HAP-1 (cell line): ENCODE results near the gene PNMA6E.

Experiments
- DNase-seq, 2 experiments: peaks; one replicate each; pipeline ENCODE4 v3.0.0-alpha.2; 2016 to 2020; ENCODE audit warnings: low spot score in 2 of 2
- H3K27me3 ChIP-seq: fragments of 250-450 bp; sonication (Bioruptor Pico); 2 replicates; pipeline ENCODE4 v1.5.1; 2020; ENCODE audit warnings: low read depth, mild to moderate bottlenecking, moderate library complexity
- H3K36me3 ChIP-seq: fragments of 250-450 bp; sonication (Bioruptor Pico); replicated peaks from 2 replicates; pipeline ENCODE4 v1.5.1; 2020; ENCODE audit warnings: mild to moderate bottlenecking
- H3K4me1 ChIP-seq: fragments of 250-450 bp; sonication (Bioruptor Pico); 2 replicates; pipeline ENCODE4 v1.5.1; 2020; ENCODE audit warnings: mild to moderate bottlenecking
- H3K4me3 ChIP-seq: fragments of 250-450 bp; sonication (Bioruptor Pico); 2 replicates; pipeline ENCODE4 v1.5.1; 2020; ENCODE audit warnings: mild to moderate bottlenecking, moderate library complexity
- H3K9me3 ChIP-seq: fragments of 250-450 bp; sonication (Bioruptor Pico); 2 replicates; pipeline ENCODE4 v1.5.1; 2020; ENCODE audit warnings: mild to moderate bottlenecking, moderate library complexity
- in situ Hi-C: fragments of 300-500 bp; cut with MboI; formaldehyde crosslinking; loops from 3 replicates; pipeline ENCODE4 v1.14.3; 2020; ENCODE audit warnings: low sequenced_read_pairs, inconsistent platforms, mixed read lengths

The PNMA6E gene

GRCh38 chrX:153443476-153444332 lies 42.6 kb upstream of the PNMA6E start:
- H3K27me3 ChIP-seq = peaks cover 3% of the 10 kb centered on the region; the same call in 1 of the 2 replicates
- DNase-seq = no peak
- in situ Hi-C loops = no loop called here

DNA sequence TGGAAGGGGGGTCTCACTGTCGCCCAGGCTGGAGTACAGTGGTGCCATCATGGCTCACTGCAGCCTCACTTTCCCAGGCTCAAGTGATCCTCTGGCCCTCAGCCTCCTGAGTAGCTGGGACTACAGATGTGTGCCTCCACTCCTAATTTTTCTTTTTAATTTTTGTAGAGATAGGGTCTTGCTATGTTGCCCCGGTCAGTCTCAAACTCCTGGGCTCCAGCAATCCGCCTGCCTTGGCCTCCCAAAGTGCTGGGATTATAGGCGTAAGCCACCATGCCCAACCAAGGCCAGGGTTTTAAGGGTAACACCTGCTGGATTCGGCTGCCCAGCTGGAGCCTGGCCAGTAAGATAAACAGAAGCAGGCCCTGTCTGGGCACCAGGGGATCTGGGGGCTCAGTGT lies 41.3 kb upstream of the PNMA6E start:
- Histone ChIP-seq H3K4me1 (no peaks in the 10 kb centered on the region), H3K36me3 (no peaks in the 10 kb centered on the region), H3K27me3 (peaks cover 3% of the 10 kb centered on the region; the same call in 1 of the 2 replicates), H3K9me3 (no peaks in the 10 kb centered on the region), H3K4me3 (no peak overlapping the region)
- in situ Hi-C loops = no loop called here
- no peak for DNase-seq

More at GRCh38 chrX:153443476-153444332, 42.6 kb upstream of the PNMA6E start:
- no peaks in the 10 kb centered on the region for H3K36me3 ChIP-seq
- no peaks in the 10 kb centered on the region for H3K9me3 ChIP-seq
- H3K4me3 ChIP-seq = no peak overlapping the region
- no peaks in the 10 kb centered on the region for H3K4me1 ChIP-seq

DNA sequence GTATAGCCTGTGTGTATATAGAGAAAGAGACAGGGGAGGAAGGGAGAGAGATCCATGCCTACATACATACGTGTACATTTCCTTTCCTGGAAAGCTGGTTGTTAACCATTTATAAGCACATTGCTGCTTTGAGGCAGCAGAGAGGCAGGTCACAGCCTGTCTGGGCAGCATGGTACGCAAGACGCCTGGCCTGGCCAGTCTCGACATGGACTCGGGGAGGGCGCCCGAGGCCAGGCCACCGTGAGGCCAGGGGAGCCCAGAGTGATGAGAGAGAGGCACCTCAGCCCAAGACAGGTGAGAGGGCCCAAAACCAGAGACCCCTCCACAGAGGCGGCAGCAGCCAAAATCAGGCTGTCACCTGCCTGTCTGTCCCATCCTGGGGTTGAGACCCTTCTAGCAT lies 40.8 kb upstream of the PNMA6E start:
- no peaks in the 10 kb centered on the region for H3K36me3 ChIP-seq
- H3K9me3 ChIP-seq = no peaks in the 10 kb centered on the region
- H3K4me3 ChIP-seq = no peak overlapping the region
- in situ Hi-C loops = no loop called here
- peaks cover 3% of the 10 kb centered on the region; the same call in 1 of the 2 replicates for H3K27me3 ChIP-seq
- no peak for DNase-seq
- H3K4me1 ChIP-seq = no peaks in the 10 kb centered on the region

DNA sequence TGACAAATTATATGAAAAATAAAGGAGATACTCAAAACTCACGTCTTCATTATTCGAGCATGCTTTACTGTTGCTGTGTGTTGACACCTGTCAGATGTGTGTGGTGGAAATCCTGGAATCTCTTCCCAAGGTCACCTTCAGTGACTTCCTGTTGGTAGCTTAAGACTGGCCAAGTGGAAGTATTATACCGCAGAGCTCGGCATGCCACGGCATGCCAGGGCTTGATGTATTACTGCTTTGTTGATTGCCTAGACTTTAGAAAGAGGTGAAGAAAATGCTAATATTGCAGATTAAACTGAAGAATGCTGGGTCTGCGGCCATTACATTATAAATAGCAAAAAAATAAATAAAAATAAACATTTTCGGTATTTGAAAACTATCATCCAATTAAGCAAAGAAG lies 40.1 kb upstream of the PNMA6E start:
- DNase-seq = no peak
- H3K4me1 ChIP-seq = no peaks in the 10 kb centered on the region
- H3K4me3 ChIP-seq = no peak overlapping the region
- no peaks in the 10 kb centered on the region for H3K36me3 ChIP-seq
- no peaks in the 10 kb centered on the region for H3K9me3 ChIP-seq
- in situ Hi-C loops = no loop called here
- H3K27me3 ChIP-seq = peaks cover 3% of the 10 kb centered on the region; the same call in 1 of the 2 replicates

DNA sequence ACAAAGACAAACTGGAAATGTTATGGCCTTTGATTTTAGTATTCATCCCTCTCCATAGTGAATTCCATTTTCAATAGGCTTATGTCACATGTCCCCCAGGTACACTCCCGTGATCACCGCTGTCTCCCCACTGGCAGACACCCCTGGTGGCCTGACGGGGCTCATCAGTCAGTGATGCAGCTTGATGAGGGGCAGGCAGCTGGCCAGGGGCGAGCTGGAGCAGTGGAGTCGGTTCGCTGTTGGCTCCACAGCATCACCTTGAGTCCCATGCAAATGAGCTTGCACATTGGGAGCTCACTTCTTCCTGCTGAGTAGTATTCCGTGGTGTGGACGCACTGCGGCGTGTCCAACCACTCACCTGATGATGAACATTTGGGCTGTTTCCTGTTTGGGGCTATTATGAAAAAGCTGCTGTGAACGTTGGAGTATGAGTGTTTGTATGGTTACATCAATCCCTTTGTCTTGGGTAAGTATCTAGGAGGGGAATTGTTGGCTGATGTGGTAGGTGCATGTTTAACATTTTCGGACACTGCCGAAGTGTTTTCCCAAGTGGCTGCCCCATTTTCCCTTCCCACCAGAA lies 39.5 kb upstream of the PNMA6E start:
- Histone ChIP-seq H3K36me3 (no peaks in the 10 kb centered on the region), H3K4me3 (no peak overlapping the region), H3K9me3 (no peaks in the 10 kb centered on the region), H3K27me3 (peaks cover 3% of the 10 kb centered on the region; the same call in 1 of the 2 replicates), H3K4me1 (no peaks in the 10 kb centered on the region)
- in situ Hi-C loops = no loop called here
- DNase-seq = no peak

- no peak for DNase-seq
- Histone ChIP-seq H3K9me3 (no peaks in the 10 kb centered on the region), H3K4me1 (no peaks in the 10 kb centered on the region), H3K36me3 (no peaks in the 10 kb centered on the region), H3K27me3 (peaks cover 3% of the 10 kb centered on the region; the same call in 1 of the 2 replicates), H3K4me3 (no peak overlapping the region)
- in situ Hi-C loops = no loop called here
Observed at GRCh38 chrX:153439977-153440376, 38.8 kb upstream of the PNMA6E start.

DNA sequence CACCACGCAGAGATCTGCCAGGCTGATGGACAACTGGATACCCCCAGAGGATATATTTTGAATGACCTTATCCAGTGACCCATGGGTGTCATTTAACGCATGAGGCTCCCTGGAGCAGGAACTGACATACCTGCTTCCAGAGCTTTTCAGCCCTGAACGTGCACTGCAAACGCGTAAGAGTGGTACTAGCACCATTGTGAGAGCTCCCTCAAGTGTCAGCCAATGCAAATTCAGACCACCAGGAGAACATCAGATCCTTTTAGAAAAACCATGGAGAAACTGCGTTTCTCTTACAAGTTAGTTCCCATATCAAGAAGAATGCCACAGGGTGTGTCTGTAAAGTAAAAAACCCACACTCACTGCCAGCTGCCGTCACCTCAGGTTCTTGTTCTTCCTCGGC lies 37.4 kb upstream of the PNMA6E start:
- H3K4me1 ChIP-seq = no peaks in the 10 kb centered on the region
- peaks cover 3% of the 10 kb centered on the region; the same call in 1 of the 2 replicates for H3K27me3 ChIP-seq
- H3K36me3 ChIP-seq = no peaks in the 10 kb centered on the region
- H3K4me3 ChIP-seq = no peak overlapping the region
- in situ Hi-C loops = no loop called here
- peak; percentile 18 to 43 for DNase-seq
- no peaks in the 10 kb centered on the region for H3K9me3 ChIP-seq

DNA sequence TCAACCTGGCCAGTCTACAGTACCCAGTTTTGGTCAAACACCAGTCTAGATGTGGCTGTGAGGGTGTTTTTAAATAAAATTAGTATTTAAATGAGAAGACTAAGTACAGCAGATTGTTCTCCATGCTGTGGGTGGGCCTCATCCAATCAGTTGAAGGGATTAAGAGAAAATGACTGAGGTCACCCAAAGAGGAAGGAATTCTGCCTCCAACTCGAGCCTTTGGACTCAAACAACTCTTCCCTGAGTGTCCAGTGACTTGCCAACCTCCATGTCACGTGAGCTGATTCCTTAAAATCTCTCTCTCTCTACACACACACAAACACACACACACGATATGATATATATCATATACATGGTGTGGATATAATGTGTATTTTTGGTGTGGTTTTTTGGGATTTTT lies 34.7 kb upstream of the PNMA6E start:
- DNase-seq = no peak
- in situ Hi-C loops = no loop called here
- H3K27me3 ChIP-seq = peaks cover 3% of the 10 kb centered on the region; the same call in 1 of the 2 replicates
- H3K4me3 ChIP-seq = no peak overlapping the region
- no peaks in the 10 kb centered on the region; the same call in 1 of the 2 replicates for H3K9me3 ChIP-seq
- no peaks in the 10 kb centered on the region for H3K36me3 ChIP-seq
- no peaks in the 10 kb centered on the region for H3K4me1 ChIP-seq

DNA sequence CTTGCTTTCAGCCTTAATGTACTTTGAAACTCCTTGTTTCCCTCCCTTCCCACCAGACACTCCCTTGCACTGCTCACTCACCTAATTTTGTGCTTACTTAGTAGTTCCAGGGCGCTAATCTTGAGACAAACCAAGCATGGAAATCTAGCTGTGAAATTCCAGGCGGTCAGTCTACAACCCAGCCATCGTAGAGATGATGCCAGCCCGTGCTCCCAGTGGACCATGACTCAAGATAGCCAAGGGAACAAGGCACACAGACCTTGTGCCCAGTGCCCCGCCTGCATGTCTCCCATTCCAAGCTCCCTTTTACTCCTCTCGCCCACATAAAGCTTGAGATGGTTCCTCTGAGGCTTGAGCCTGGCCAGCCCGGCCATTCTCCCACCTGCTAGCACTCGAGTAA lies 33.7 kb upstream of the PNMA6E start:
- Histone ChIP-seq H3K36me3 (no peaks in the 10 kb centered on the region), H3K9me3 (no peaks in the 10 kb centered on the region; the same call in 1 of the 2 replicates), H3K4me3 (no peak overlapping the region), H3K4me1 (no peaks in the 10 kb centered on the region), H3K27me3 (peaks cover 2% of the 10 kb centered on the region; the same call in 1 of the 2 replicates)
- DNase-seq = no peak
- in situ Hi-C loops = no loop called here

GRCh38 chrX:153433781-153434285 lies 32.7 kb upstream of the PNMA6E start:
- H3K9me3 ChIP-seq = no peaks in the 10 kb centered on the region; the same call in 1 of the 2 replicates
- H3K36me3 ChIP-seq = no peaks in the 10 kb centered on the region
- no peak for DNase-seq
- H3K4me1 ChIP-seq = no peaks in the 10 kb centered on the region
- H3K27me3 ChIP-seq = no peaks in the 10 kb centered on the region
- in situ Hi-C loops = no loop called here
- no peak overlapping the region for H3K4me3 ChIP-seq

DNA sequence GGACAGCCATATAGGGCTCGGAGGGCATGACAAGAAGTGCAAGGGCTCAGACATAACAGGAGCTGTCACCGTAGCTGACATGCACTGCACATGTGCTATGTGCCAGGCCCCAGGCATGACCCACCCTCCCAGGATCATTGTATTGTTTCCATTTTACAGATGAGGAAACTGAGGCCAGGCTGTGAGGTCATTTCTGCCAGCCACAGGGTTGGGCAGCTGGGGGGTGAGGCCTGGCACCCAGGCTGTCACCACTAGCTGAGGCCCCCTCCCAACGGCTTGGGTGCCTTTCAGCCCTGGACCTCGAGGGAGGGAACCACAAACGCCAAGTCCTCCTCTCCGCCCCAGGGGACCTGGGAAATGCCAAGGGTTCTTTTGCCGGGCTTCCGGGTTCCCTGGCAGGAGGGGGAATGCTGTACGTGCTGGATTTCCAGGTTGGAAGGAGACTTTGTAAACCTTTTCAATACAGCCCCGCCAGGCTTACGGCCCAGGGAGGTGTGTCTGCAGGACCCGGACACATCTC lies 32.1 kb upstream of the PNMA6E start:
- no peak for DNase-seq
- Histone ChIP-seq H3K4me3 (no peak overlapping the region), H3K4me1 (no peaks in the 10 kb centered on the region), H3K36me3 (no peaks in the 10 kb centered on the region), H3K9me3 (no peaks in the 10 kb centered on the region; the same call in 1 of the 2 replicates), H3K27me3 (no peaks in the 10 kb centered on the region)
- in situ Hi-C loops = no loop called here

- no peak for DNase-seq
- in situ Hi-C loops = no loop called here
- H3K27me3 ChIP-seq = no peaks in the 10 kb centered on the region
- no peaks in the 10 kb centered on the region for H3K4me1 ChIP-seq
- H3K36me3 ChIP-seq = no peaks in the 10 kb centered on the region
- H3K4me3 ChIP-seq = no peak overlapping the region
- no peaks in the 10 kb centered on the region; the same call in 1 of the 2 replicates for H3K9me3 ChIP-seq
Observed at GRCh38 chrX:153430796-153431195, 29.6 kb upstream of the PNMA6E start.

DNA sequence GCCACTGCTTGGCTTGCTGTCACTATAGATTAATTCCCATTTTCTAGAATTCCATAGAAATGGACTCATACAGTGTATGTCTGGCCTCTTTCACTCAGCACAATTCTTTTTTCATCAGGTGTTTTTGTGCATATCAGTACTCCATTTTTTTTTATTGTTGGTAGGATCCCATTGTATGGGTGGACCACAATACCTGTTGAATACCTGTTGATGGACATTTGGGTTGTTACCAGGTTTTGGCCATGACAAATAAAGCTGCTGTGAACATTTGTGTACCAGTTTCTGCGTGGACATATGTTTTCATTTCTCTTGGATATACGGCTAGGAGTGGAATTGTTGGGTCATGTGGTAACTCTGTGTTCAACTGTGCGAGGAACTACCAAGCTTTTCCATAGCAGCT lies 25.1 kb upstream of the PNMA6E start:
- no peaks in the 10 kb centered on the region; the same call in 1 of the 2 replicates for H3K9me3 ChIP-seq
- no peak overlapping the region for H3K4me3 ChIP-seq
- in situ Hi-C loops = no loop called here
- no peak for DNase-seq
- H3K36me3 ChIP-seq = no peaks in the 10 kb centered on the region
- no peaks in the 10 kb centered on the region for H3K27me3 ChIP-seq
- no peaks in the 10 kb centered on the region for H3K4me1 ChIP-seq

- Histone ChIP-seq H3K4me3 (no peak overlapping the region), H3K27me3 (no peaks in the 10 kb centered on the region), H3K4me1 (no peaks in the 10 kb centered on the region), H3K9me3 (no peaks in the 10 kb centered on the region), H3K36me3 (no peaks in the 10 kb centered on the region)
- in situ Hi-C loops = no loop called here
- no peak for DNase-seq
Observed at GRCh38 chrX:153423652-153424051, 22.5 kb upstream of the PNMA6E start.
